BJ (cell line): ENCODE results near the gene CLEC20A. TPM values are rescaled to one million over a fixed set of nuclear protein-coding genes. Genes with fewer than 3 reads are reported as not detected.

Source experiments
- CTCF ChIA-PET: fragments of 350-600 bp; formaldehyde crosslinking; extraction: SDS; loops from one replicate; lab custom pipeline; 2021; ENCODE audit warnings: antibody characterized with exemption, inconsistent platforms; lab: Yijun Ruan, JAX
- POLR2A ChIA-PET: fragments of 300-600 bp; sonication (Branson Sonifier 250); formaldehyde crosslinking; extraction: SDS; loops from one replicate; lab custom pipeline; 2021; ENCODE audit warnings: antibody characterized with exemption; lab: Charles Lee
- DNase-seq: peaks from one replicate; pipeline ENCODE4 v3.0.0-alpha.2; 2011; ENCODE audit warnings: low read depth
- H3K27me3 ChIP-seq: 2 replicates; pipeline ENCODE4 v1.6.0; 2011; ENCODE audit warnings: low read length; ENCODE audit not compliant: control insufficient read depth, insufficient read depth
- H3K36me3 ChIP-seq: 2 replicates; pipeline ENCODE4 v1.5.1; 2011; ENCODE audit warnings: low read length; ENCODE audit not compliant: control insufficient read depth, insufficient read depth
- H3K4me3 ChIP-seq: 2 replicates; pipeline ENCODE4 v1.5.1; 2011; ENCODE audit warnings: low read depth, mild to moderate bottlenecking, control low read depth, low read length
- polyA plus RNA-seq: library from polyadenylated mRNA; depleted of rRNA; stranded (reverse); fragments of >200 nt; gene quantifications from 2 replicates; pipeline ENCODE4 v1.2.3, GENCODE V29; 2011
- TF ChIP-seq, protein P1 (sequence below): IDR thresholded peaks from 2 replicates; pipeline ENCODE4 v1.5.1; 2011; ENCODE audit warnings: low read depth, mild to moderate bottlenecking, control low read depth, inconsistent platforms, low read length, moderate library complexity; ENCODE audit not compliant: insufficient read depth

Gene CLEC20A
- polyA plus RNA-seq, 1 experiment: not detected

GRCh38 chr1:178483251-178483957 is 13.4 kb downstream of the CLEC20A start:
- POLR2A ChIA-PET: no interaction called here
- TF ChIP-seq, protein P1, sequence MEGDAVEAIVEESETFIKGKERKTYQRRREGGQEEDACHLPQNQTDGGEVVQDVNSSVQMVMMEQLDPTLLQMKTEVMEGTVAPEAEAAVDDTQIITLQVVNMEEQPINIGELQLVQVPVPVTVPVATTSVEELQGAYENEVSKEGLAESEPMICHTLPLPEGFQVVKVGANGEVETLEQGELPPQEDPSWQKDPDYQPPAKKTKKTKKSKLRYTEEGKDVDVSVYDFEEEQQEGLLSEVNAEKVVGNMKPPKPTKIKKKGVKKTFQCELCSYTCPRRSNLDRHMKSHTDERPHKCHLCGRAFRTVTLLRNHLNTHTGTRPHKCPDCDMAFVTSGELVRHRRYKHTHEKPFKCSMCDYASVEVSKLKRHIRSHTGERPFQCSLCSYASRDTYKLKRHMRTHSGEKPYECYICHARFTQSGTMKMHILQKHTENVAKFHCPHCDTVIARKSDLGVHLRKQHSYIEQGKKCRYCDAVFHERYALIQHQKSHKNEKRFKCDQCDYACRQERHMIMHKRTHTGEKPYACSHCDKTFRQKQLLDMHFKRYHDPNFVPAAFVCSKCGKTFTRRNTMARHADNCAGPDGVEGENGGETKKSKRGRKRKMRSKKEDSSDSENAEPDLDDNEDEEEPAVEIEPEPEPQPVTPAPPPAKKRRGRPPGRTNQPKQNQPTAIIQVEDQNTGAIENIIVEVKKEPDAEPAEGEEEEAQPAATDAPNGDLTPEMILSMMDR: no peak
- Histone ChIP-seq H3K36me3 (no peaks in the 10 kb centered on the region), H3K27me3 (no peaks in the 10 kb centered on the region), H3K4me3 (no peak overlapping the region)
- CTCF ChIA-PET: interaction anchor here (1.2 to 3.6 kb wide), 2 partner anchors 18 to 172 kb away, joined by 5 to 12 read pairs; no protein-coding TSS in a partner anchor
- no peak for DNase-seq

- H3K36me3 ChIP-seq: peaks cover 6% of the 10 kb centered on the region
- DNase-seq: no peak
- no peak overlapping the region for H3K4me3 ChIP-seq
- POLR2A ChIA-PET: no interaction called here
- TF ChIP-seq, protein P1: no peak
- H3K27me3 ChIP-seq: no peaks in the 10 kb centered on the region
- CTCF ChIA-PET: no interaction called here
Measured at GRCh38 chr1:178477841-178478240, 18.9 kb downstream of the CLEC20A start.

- H3K27me3 ChIP-seq: no peaks in the 10 kb centered on the region
- TF ChIP-seq, protein P1: no peak
- H3K36me3 ChIP-seq: peaks cover 7% of the 10 kb centered on the region
- no peak overlapping the region for H3K4me3 ChIP-seq
- no peak for DNase-seq
- CTCF ChIA-PET: interaction anchor here (0.8 kb wide), 1 partner anchor 11 kb away, joined by 3 read pairs; no protein-coding TSS in a partner anchor
- POLR2A ChIA-PET: no interaction called here
Measured at GRCh38 chr1:178477373-178477772, 19.4 kb downstream of the CLEC20A start.

DNA sequence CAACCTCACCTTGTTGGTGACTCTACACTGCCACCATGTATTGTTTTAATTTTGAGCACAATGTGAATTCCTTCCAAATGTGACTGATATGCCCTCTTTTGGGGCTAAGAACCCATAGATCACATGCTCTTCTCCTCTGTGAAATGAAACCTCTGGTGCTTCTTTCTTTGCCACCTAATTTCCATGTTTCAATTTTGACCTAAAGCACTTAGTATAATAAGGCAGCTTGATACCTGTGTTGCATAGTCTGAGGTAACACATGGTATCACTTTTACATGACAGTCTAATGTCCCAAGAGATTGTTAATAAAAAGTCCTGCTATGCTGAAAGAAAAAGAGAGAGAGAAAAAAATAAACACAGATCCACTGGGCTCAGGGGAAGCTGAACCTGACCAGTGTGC is 24.2 kb downstream of the CLEC20A start:
- peaks cover 9% of the 10 kb centered on the region for H3K36me3 ChIP-seq
- CTCF ChIA-PET: interaction anchor here (0.9 to 1.4 kb wide), 3 partner anchors 23 to 162 kb away, joined by 3 to 6 read pairs (median 3); no protein-coding TSS in a partner anchor

GRCh38 chr1:178470411-178470960 is 26.3 kb downstream of the CLEC20A start:
- CTCF ChIA-PET: interaction anchor here (1.1 kb wide), 1 partner anchor 159 kb away, joined by 3 read pairs; no protein-coding TSS in a partner anchor
- POLR2A ChIA-PET: no interaction called here
- TF ChIP-seq, protein P1: no peak
- H3K36me3 ChIP-seq: peaks cover 8% of the 10 kb centered on the region
- H3K27me3 ChIP-seq: no peaks in the 10 kb centered on the region
- no peak for DNase-seq
- H3K4me3 ChIP-seq: no peak overlapping the region

More for the DNA sequence above, 24.2 kb downstream of the CLEC20A start:
- TF ChIP-seq, protein P1: no peak
- no peak overlapping the region for H3K4me3 ChIP-seq
- H3K27me3 ChIP-seq: no peaks in the 10 kb centered on the region
- POLR2A ChIA-PET: no interaction called here
- no peak for DNase-seq
